Measurements from ENCODE around the gene SNRPB2. TPM values are rescaled to one million over a fixed set of nuclear protein-coding genes. Genes with fewer than 3 reads are reported as not detected.

SNRPB2 gene
- polyA plus RNA-seq (2012; ENCODE audit: insufficient read length, low read depth), result 56.0 TPM

DNA sequence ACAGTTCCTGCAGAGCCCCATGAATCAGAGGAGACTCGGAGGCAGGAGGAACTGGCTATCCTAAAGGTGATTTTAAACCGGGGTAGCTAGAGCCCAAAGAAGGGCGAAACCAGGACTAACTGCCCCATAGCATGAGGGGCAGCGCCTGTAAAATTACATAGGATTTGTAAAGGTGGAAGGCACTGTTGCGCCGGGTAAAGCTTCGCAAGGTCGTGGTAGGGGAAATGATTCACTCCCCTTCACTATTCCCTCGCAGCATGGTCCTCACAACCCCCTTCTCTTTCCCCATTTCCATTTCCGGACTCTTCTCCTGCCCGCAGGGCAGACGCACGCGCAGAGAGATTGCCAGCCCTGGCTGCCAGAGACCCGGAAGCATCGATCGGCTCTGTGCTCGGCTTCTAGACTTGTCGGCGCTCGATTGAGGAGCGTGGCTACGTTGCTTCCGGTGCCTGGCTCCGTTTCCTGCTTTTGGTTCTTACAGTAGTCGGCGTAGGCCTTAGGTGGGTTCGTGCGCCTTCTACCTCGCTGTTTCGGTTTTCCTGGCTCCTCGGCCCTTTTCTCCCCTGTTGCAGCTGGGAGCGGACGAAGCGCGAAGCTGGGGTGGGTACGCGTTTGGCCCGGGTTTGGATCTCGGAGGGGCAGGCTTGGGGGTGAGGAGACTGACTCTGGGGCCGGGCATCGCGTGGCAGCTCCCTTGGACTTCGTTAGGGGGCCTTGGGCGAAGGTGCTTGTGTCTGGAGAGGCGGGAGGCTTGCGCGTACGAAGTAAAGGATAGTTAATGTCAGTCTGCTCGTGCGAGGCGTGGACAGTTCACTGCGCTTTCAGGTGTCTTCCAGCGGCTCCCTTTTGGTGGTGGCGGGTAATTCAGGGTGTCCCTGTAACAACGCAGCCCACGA lies at the start of gene SNRPB2:
Gene SNRPB2 (plus strand): TSS at position 462 of the 896 bp plus-strand sequence. CDS start 1,677 bp downstream, outside the sequence.
- TF ChIP-seq TAF1 (IDR thresholded peaks at IDR 0.05; ENCODE audit: borderline replicate concordance, insufficient read depth, low read length) (peak; percentile 87; the same call in 1 of the 2 replicates), SIN3A (IDR thresholded peaks at IDR 0.05; ENCODE audit: borderline replicate concordance, insufficient read depth, low read length) (0 out of 2 replicates have a peak, but pooled peaks have one; percentile 87), POLR2AphosphoS5 (IDR thresholded peaks at IDR 0.05; ENCODE audit: low read depth, low read length) (peak; percentile 79), FOXP2 (optimal IDR thresholded peaks at IDR 0.05; ENCODE audit: borderline replicate concordance, extremely low read depth, extremely low read length, insufficient read depth) (peak; percentile 55)
- TF ChIP-seq, protein P1, sequence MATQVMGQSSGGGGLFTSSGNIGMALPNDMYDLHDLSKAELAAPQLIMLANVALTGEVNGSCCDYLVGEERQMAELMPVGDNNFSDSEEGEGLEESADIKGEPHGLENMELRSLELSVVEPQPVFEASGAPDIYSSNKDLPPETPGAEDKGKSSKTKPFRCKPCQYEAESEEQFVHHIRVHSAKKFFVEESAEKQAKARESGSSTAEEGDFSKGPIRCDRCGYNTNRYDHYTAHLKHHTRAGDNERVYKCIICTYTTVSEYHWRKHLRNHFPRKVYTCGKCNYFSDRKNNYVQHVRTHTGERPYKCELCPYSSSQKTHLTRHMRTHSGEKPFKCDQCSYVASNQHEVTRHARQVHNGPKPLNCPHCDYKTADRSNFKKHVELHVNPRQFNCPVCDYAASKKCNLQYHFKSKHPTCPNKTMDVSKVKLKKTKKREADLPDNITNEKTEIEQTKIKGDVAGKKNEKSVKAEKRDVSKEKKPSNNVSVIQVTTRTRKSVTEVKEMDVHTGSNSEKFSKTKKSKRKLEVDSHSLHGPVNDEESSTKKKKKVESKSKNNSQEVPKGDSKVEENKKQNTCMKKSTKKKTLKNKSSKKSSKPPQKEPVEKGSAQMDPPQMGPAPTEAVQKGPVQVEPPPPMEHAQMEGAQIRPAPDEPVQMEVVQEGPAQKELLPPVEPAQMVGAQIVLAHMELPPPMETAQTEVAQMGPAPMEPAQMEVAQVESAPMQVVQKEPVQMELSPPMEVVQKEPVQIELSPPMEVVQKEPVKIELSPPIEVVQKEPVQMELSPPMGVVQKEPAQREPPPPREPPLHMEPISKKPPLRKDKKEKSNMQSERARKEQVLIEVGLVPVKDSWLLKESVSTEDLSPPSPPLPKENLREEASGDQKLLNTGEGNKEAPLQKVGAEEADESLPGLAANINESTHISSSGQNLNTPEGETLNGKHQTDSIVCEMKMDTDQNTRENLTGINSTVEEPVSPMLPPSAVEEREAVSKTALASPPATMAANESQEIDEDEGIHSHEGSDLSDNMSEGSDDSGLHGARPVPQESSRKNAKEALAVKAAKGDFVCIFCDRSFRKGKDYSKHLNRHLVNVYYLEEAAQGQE (IDR thresholded peaks at IDR 0.05; ENCODE audit: insufficient read depth in 1 of 2, low read depth in 2 of 2, low read length in 2 of 2), result no peak

GRCh38 chr20:16684416-16684815 lies 45.4 kb upstream of the SNRPB2 start:
- no peak for TF ChIP-seq POLR2AphosphoS5 (IDR thresholded peaks at IDR 0.05; ENCODE audit: low read depth, low read length)
- TF ChIP-seq FOXP2 (optimal IDR thresholded peaks at IDR 0.05; ENCODE audit: borderline replicate concordance, extremely low read depth, extremely low read length, insufficient read depth), result no peak
- TF ChIP-seq TAF1 (IDR thresholded peaks at IDR 0.05; ENCODE audit: borderline replicate concordance, insufficient read depth, low read length), result no peak
- TF ChIP-seq, protein P1 (IDR thresholded peaks at IDR 0.05; ENCODE audit: insufficient read depth in 1 of 2, low read depth in 2 of 2, low read length in 2 of 2), result no peak
- TF ChIP-seq SIN3A (IDR thresholded peaks at IDR 0.05; ENCODE audit: borderline replicate concordance, insufficient read depth, low read length), result no peak

DNA sequence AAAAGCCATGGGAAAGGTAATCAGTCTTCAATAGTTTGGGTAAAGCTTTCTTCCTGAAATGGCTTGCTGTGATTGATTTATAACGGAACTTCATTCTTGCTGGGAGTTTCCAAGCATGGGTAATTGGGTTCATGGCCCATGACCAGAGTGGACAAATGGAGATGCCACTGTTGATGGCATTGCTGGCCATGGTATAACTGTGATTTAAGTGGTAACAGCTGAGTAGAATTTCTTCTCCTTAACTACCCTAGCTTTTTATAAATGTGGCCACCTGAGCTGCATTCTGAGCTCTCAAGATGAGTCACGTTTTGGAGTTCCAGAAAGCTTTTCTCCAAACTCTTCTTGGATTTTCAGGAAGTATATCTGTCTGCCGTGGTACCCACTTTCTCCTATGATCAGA lies 39.9 kb upstream of the SNRPB2 start:
- TF ChIP-seq, protein P1 (IDR thresholded peaks at IDR 0.05; ENCODE audit: insufficient read depth in 1 of 2, low read depth in 2 of 2, low read length in 2 of 2), result no peak
- TF ChIP-seq TAF1 (IDR thresholded peaks at IDR 0.05; ENCODE audit: borderline replicate concordance, insufficient read depth, low read length) (no peak), SIN3A (IDR thresholded peaks at IDR 0.05; ENCODE audit: borderline replicate concordance, insufficient read depth, low read length) (no peak), FOXP2 (optimal IDR thresholded peaks at IDR 0.05; ENCODE audit: borderline replicate concordance, extremely low read depth, extremely low read length, insufficient read depth) (no peak), POLR2AphosphoS5 (IDR thresholded peaks at IDR 0.05; ENCODE audit: low read depth, low read length) (no peak)

GRCh38 chr20:16691381-16691780 lies 38.4 kb upstream of the SNRPB2 start:
- TF ChIP-seq POLR2AphosphoS5 (IDR thresholded peaks at IDR 0.05; ENCODE audit: low read depth, low read length), result no peak
- TF ChIP-seq FOXP2 (optimal IDR thresholded peaks at IDR 0.05; ENCODE audit: borderline replicate concordance, extremely low read depth, extremely low read length, insufficient read depth), result no peak
- TF ChIP-seq, protein P1 (IDR thresholded peaks at IDR 0.05; ENCODE audit: insufficient read depth in 1 of 2, low read depth in 2 of 2, low read length in 2 of 2), result no peak
- no peak for TF ChIP-seq SIN3A (IDR thresholded peaks at IDR 0.05; ENCODE audit: borderline replicate concordance, insufficient read depth, low read length)
- TF ChIP-seq TAF1 (IDR thresholded peaks at IDR 0.05; ENCODE audit: borderline replicate concordance, insufficient read depth, low read length), result no peak

All from PFSK-1 (cell line).